Measurements from ENCODE around the gene LIPC. TPM values are rescaled to one million over a fixed set of nuclear protein-coding genes. Genes with fewer than 3 reads are reported as not detected.

Gene LIPC
- total and polyA plus RNA-seq, 2 experiments from 2014 or later, result not detected

DNA sequence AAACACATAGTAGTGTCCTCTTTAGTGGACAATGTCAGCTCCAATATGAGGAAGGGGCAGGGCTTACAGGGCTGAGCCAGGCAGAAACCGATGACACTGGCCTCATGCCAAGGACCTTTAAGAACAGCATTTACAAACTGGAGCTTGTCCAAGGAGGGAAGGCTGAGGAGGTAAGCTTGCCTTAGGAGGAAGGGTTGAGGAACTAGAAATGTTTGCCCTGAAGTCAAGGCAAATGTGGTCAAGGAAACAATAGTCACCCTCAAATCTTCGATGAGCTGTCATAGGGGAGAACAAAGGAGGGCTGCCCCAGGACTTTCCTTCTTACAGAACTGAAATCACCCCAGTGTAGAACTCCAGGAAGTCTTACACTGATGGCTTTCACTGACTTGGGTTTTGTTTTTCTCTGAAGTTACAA, 136.4 kb downstream of the LIPC start:
- ATAC-seq, result no peak
- Histone ChIP-seq H3K9me2 (ENCODE audit: insufficient read depth) (no peaks in the 10 kb centered on the region; the same call in 1 of the 2 replicates), H3F3A (replicated peaks; ENCODE audit: low read depth) (no peaks in the 10 kb centered on the region), H4K20me1 (replicated peaks; ENCODE audit: insufficient read depth) (no peaks in the 10 kb centered on the region), H3K27me3 (ENCODE audit: insufficient read depth) (no peaks in the 10 kb centered on the region), H3K36me3 (ENCODE audit: insufficient read depth) (no peaks in the 10 kb centered on the region), H3K4me1 (ENCODE audit: insufficient read depth) (no peaks in the 10 kb centered on the region), H3K27ac (ENCODE audit: low read depth) (no peak overlapping the region), H2AFZ (no peak overlapping the region), H3K79me2 (replicated peaks; ENCODE audit: insufficient read depth) (no peaks in the 10 kb centered on the region), H3K4me2 (no peak overlapping the region), H3K4me3 (no peak overlapping the region)
- H3K4me1 Mint-ChIP-seq, result no peaks in the 10 kb centered on the region
- TF ChIP-seq POLR2AphosphoS5 (IDR thresholded peaks at IDR 0.05; ENCODE audit: low read depth) (no peak), JUNB (IDR thresholded peaks at IDR 0.05; ENCODE audit: unreplicated experiment) (no peak), ZNF114 (CRISPR knock-in tag; IDR thresholded peaks at IDR 0.05) (no peak), EZH2 (IDR thresholded peaks at IDR 0.05; ENCODE audit: low read depth, unreplicated experiment) (no peak), EZH2phosphoT487 (IDR thresholded peaks at IDR 0.05; ENCODE audit: unreplicated experiment) (no peak), ETS1 (IDR thresholded peaks at IDR 0.05) (no peak), CREB1 (CRISPR knock-in tag; IDR thresholded peaks at IDR 0.05; ENCODE audit: low read depth) (no peak), STAT1 (IDR thresholded peaks at IDR 0.05; ENCODE audit: unreplicated experiment) (no peak), NANOG (IDR thresholded peaks at IDR 0.05; ENCODE audit: borderline replicate concordance) (no peak), ZNF331 (CRISPR knock-in tag; IDR thresholded peaks at IDR 0.05; ENCODE audit: low read depth) (no peak)
- TF ChIP-seq, protein P1, sequence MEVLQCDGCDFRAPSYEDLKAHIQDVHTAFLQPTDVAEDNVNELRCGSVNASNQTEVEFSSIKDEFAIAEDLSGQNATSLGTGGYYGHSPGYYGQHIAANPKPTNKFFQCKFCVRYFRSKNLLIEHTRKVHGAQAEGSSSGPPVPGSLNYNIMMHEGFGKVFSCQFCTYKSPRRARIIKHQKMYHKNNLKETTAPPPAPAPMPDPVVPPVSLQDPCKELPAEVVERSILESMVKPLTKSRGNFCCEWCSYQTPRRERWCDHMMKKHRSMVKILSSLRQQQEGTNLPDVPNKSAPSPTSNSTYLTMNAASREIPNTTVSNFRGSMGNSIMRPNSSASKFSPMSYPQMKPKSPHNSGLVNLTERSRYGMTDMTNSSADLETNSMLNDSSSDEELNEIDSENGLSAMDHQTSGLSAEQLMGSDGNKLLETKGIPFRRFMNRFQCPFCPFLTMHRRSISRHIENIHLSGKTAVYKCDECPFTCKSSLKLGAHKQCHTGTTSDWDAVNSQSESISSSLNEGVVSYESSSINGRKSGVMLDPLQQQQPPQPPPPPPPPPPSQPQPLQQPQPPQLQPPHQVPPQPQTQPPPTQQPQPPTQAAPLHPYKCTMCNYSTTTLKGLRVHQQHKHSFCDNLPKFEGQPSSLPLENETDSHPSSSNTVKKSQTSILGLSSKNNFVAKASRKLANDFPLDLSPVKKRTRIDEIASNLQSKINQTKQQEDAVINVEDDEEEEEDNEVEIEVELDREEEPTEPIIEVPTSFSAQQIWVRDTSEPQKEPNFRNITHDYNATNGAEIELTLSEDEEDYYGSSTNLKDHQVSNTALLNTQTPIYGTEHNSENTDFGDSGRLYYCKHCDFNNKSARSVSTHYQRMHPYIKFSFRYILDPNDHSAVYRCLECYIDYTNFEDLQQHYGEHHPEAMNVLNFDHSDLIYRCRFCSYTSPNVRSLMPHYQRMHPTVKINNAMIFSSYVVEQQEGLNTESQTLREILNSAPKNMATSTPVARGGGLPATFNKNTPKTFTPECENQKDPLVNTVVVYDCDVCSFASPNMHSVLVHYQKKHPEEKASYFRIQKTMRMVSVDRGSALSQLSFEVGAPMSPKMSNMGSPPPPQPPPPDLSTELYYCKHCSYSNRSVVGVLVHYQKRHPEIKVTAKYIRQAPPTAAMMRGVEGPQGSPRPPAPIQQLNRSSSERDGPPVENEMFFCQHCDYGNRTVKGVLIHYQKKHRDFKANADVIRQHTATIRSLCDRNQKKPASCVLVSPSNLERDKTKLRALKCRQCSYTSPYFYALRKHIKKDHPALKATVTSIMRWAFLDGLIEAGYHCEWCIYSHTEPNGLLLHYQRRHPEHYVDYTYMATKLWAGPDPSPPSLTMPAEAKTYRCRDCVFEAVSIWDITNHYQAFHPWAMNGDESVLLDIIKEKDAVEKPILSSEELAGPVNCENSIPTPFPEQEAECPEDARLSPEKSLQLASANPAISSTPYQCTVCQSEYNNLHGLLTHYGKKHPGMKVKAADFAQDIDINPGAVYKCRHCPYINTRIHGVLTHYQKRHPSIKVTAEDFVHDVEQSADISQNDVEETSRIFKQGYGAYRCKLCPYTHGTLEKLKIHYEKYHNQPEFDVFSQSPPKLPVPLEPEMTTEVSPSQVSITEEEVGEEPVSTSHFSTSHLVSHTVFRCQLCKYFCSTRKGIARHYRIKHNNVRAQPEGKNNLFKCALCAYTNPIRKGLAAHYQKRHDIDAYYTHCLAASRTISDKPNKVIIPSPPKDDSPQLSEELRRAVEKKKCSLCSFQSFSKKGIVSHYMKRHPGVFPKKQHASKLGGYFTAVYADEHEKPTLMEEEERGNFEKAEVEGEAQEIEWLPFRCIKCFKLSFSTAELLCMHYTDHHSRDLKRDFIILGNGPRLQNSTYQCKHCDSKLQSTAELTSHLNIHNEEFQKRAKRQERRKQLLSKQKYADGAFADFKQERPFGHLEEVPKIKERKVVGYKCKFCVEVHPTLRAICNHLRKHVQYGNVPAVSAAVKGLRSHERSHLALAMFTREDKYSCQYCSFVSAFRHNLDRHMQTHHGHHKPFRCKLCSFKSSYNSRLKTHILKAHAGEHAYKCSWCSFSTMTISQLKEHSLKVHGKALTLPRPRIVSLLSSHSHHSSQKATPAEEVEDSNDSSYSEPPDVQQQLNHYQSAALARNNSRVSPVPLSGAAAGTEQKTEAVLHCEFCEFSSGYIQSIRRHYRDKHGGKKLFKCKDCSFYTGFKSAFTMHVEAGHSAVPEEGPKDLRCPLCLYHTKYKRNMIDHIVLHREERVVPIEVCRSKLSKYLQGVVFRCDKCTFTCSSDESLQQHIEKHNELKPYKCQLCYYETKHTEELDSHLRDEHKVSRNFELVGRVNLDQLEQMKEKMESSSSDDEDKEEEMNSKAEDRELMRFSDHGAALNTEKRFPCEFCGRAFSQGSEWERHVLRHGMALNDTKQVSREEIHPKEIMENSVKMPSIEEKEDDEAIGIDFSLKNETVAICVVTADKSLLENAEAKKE (CRISPR knock-in tag; IDR thresholded peaks at IDR 0.05), result no peak
- TF ChIP-seq, protein P2, sequence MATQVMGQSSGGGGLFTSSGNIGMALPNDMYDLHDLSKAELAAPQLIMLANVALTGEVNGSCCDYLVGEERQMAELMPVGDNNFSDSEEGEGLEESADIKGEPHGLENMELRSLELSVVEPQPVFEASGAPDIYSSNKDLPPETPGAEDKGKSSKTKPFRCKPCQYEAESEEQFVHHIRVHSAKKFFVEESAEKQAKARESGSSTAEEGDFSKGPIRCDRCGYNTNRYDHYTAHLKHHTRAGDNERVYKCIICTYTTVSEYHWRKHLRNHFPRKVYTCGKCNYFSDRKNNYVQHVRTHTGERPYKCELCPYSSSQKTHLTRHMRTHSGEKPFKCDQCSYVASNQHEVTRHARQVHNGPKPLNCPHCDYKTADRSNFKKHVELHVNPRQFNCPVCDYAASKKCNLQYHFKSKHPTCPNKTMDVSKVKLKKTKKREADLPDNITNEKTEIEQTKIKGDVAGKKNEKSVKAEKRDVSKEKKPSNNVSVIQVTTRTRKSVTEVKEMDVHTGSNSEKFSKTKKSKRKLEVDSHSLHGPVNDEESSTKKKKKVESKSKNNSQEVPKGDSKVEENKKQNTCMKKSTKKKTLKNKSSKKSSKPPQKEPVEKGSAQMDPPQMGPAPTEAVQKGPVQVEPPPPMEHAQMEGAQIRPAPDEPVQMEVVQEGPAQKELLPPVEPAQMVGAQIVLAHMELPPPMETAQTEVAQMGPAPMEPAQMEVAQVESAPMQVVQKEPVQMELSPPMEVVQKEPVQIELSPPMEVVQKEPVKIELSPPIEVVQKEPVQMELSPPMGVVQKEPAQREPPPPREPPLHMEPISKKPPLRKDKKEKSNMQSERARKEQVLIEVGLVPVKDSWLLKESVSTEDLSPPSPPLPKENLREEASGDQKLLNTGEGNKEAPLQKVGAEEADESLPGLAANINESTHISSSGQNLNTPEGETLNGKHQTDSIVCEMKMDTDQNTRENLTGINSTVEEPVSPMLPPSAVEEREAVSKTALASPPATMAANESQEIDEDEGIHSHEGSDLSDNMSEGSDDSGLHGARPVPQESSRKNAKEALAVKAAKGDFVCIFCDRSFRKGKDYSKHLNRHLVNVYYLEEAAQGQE (IDR thresholded peaks at IDR 0.05; ENCODE audit: unreplicated experiment), result no peak
- TF ChIP-seq, protein P3, sequence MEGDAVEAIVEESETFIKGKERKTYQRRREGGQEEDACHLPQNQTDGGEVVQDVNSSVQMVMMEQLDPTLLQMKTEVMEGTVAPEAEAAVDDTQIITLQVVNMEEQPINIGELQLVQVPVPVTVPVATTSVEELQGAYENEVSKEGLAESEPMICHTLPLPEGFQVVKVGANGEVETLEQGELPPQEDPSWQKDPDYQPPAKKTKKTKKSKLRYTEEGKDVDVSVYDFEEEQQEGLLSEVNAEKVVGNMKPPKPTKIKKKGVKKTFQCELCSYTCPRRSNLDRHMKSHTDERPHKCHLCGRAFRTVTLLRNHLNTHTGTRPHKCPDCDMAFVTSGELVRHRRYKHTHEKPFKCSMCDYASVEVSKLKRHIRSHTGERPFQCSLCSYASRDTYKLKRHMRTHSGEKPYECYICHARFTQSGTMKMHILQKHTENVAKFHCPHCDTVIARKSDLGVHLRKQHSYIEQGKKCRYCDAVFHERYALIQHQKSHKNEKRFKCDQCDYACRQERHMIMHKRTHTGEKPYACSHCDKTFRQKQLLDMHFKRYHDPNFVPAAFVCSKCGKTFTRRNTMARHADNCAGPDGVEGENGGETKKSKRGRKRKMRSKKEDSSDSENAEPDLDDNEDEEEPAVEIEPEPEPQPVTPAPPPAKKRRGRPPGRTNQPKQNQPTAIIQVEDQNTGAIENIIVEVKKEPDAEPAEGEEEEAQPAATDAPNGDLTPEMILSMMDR (conservative IDR thresholded peaks at IDR 0.05; ENCODE audit: low read depth in 2 of 2), result no peak
- H3K36me3 Mint-ChIP-seq (ENCODE audit: low read depth), result no peaks in the 10 kb centered on the region
- DNase-seq (ENCODE audit: low spot score), result no peak
- no peak overlapping the region for H3K4me3 Mint-ChIP-seq
- H3K9me3 Mint-ChIP-seq, result no peaks in the 10 kb centered on the region
- peaks cover 5% of the 10 kb centered on the region for H3K27me3 Mint-ChIP-seq (ENCODE audit: insufficient read depth, low read depth, poor library complexity)
- no peak overlapping the region for H3K27ac Mint-ChIP-seq
